Osteocyte (in vitro differentiated cells): ENCODE data around the gene ANHX. TPM values are rescaled to one million over a fixed set of nuclear protein-coding genes. Genes with fewer than 3 reads are reported as not detected.

Experiments used
- DNase-seq: peaks from one replicate; pipeline ENCODE4 v3.0.0; 2021; ENCODE audit warnings: mixed read lengths; ENCODE audit not compliant: unreplicated experiment; ENCODE audit errors: extremely low spot score
- H3K27ac Mint-ChIP-seq: one replicate; pipeline ENCODE4 v1.8.0; 2021; ENCODE audit warnings: mild to moderate bottlenecking, mixed read lengths; ENCODE audit not compliant: unreplicated experiment
- H3K27me3 Mint-ChIP-seq: one replicate; pipeline ENCODE4 v1.8.0; 2021; ENCODE audit warnings: mixed read lengths; ENCODE audit not compliant: unreplicated experiment
- H3K36me3 Mint-ChIP-seq: one replicate; pipeline ENCODE4 v1.8.0; 2021; ENCODE audit warnings: mixed read lengths; ENCODE audit not compliant: unreplicated experiment
- H3K4me1 Mint-ChIP-seq: one replicate; pipeline ENCODE4 v1.8.0; 2021; ENCODE audit warnings: mixed read lengths; ENCODE audit not compliant: unreplicated experiment
- H3K4me3 Mint-ChIP-seq: one replicate; pipeline ENCODE4 v1.8.0; 2021; ENCODE audit warnings: mild to moderate bottlenecking, moderate library complexity, mixed read lengths; ENCODE audit not compliant: unreplicated experiment
- H3K9me3 Mint-ChIP-seq: one replicate; pipeline ENCODE4 v1.8.0; 2021; ENCODE audit warnings: mixed read lengths; ENCODE audit not compliant: unreplicated experiment
- CTCF ChIP-seq: fragments of 200-600 bp; sonication (generic); IDR thresholded peaks from 2 replicates; pipeline ENCODE4 v1.5.0; 2021; ENCODE audit warnings: antibody characterized with exemption, mild to moderate bottlenecking, moderate library complexity
- total RNA-seq: library from RNA; stranded (reverse); gene quantifications from 2 replicates; pipeline ENCODE4 v1.2.1, GENCODE V29; 2021

The ANHX gene
- total RNA-seq, 1 donor from 2014 or later, result not detected

GRCh38 chr12:133190176-133190575 lies 45.5 kb downstream of the ANHX start:
- H3K36me3 Mint-ChIP-seq, result peaks cover 98% of the 10 kb centered on the region
- peaks cover 49% of the 10 kb centered on the region for H3K9me3 Mint-ChIP-seq
- no peak overlapping the region for H3K27ac Mint-ChIP-seq
- H3K4me1 Mint-ChIP-seq, result no peaks in the 10 kb centered on the region
- H3K4me3 Mint-ChIP-seq, result no peak overlapping the region
- H3K27me3 Mint-ChIP-seq, result no peaks in the 10 kb centered on the region
- TF ChIP-seq CTCF, result no peak
- DNase-seq, result no peak

GRCh38 chr12:133181238-133181959 lies 54.3 kb downstream of the ANHX start, which contains the start of gene ZNF268:
Gene ZNF268 (plus strand): TSS chr12:133181495. CDS start chr12:133181998, 503 bp downstream.
- peaks cover 42% of the 10 kb centered on the region for H3K36me3 Mint-ChIP-seq
- H3K27me3 Mint-ChIP-seq, result no peaks in the 10 kb centered on the region
- peak; percentile 89 for TF ChIP-seq CTCF
- H3K4me3 Mint-ChIP-seq, result peak within 1 kb of the TSS; percentile 93
- DNase-seq, result peak; percentile 96
- H3K4me1 Mint-ChIP-seq, result peaks cover 8% of the 10 kb centered on the region
- peak within 1 kb of the TSS; percentile 87 for H3K27ac Mint-ChIP-seq
- peaks cover 32% of the 10 kb centered on the region for H3K9me3 Mint-ChIP-seq

GRCh38 chr12:133180669-133181068 lies 55.0 kb downstream of the ANHX start:
- peaks cover 35% of the 10 kb centered on the region for H3K36me3 Mint-ChIP-seq
- no peak for TF ChIP-seq CTCF
- no peak overlapping the region for H3K27ac Mint-ChIP-seq

GRCh38 chr12:133174901-133175300 lies 60.8 kb downstream of the ANHX start:
- TF ChIP-seq CTCF, result no peak
- peaks cover 1% of the 10 kb centered on the region for H3K36me3 Mint-ChIP-seq
- H3K27me3 Mint-ChIP-seq, result no peaks in the 10 kb centered on the region
- no peak overlapping the region for H3K4me3 Mint-ChIP-seq
- DNase-seq, result no peak
- H3K9me3 Mint-ChIP-seq, result peaks cover 48% of the 10 kb centered on the region
- no peaks in the 10 kb centered on the region for H3K4me1 Mint-ChIP-seq
- H3K27ac Mint-ChIP-seq, result no peak overlapping the region

More at GRCh38 chr12:133180669-133181068, 55.0 kb downstream of the ANHX start:
- Mint-ChIP-seq H3K9me3 (peaks cover 40% of the 10 kb centered on the region), H3K4me3 (no peak overlapping the region), H3K4me1 (peaks cover 8% of the 10 kb centered on the region), H3K27me3 (no peaks in the 10 kb centered on the region)
- DNase-seq, result no peak

GRCh38 chr12:133172491-133172890 lies 63.2 kb downstream of the ANHX start:
- H3K9me3 Mint-ChIP-seq, result peaks cover 54% of the 10 kb centered on the region

More at GRCh38 chr12:133172491-133172890, 63.2 kb downstream of the ANHX start:
- Mint-ChIP-seq H3K4me1 (no peaks in the 10 kb centered on the region), H3K4me3 (no peak overlapping the region), H3K36me3 (no peaks in the 10 kb centered on the region), H3K27me3 (no peaks in the 10 kb centered on the region), H3K27ac (no peak overlapping the region)
- DNase-seq, result no peak
- TF ChIP-seq CTCF, result no peak

Other genes with a start within 250 kb of the ANHX start
- gene ZNF26, start 249.5 kb downstream of the ANHX start, total RNA-seq, result 13.6 and 16.3 TPM in 2 replicates
- 43.5 and 44.8 TPM in 2 replicates for gene ZNF84, start 198.4 kb downstream of the ANHX start, total RNA-seq
- 16.5 and 19.6 TPM in 2 replicates for gene ZNF140, start 155.0 kb downstream of the ANHX start, total RNA-seq
- 2.1 and 2.3 TPM in 2 replicates for gene ZNF891, start 105.6 kb downstream of the ANHX start, total RNA-seq
- gene ZNF10, start 105.2 kb downstream of the ANHX start, total RNA-seq, result 17.3 and 18.4 TPM in 2 replicates
- gene ZNF268, start 54.4 kb downstream of the ANHX start, total RNA-seq, result 19.1 and 25.0 TPM in 2 replicates